ENCODE data around the gene MPRIP.

MPRIP gene

GRCh38 chr17:17091856-17092756 is 49.8 kb downstream of the MPRIP start:
- H3K4me1 ChIP-seq, result peaks cover 3% of the 10 kb centered on the region
- no peak overlapping the region for H3K27ac ChIP-seq
- no peaks in the 10 kb centered on the region for H3K27me3 ChIP-seq (ENCODE audit: control insufficient read depth, insufficient read depth, low read length)
- no peaks in the 10 kb centered on the region for H3K9me3 ChIP-seq (ENCODE audit: control insufficient read depth, low read length)
- H3K36me3 ChIP-seq (ENCODE audit: control insufficient read depth, insufficient read depth, low read length), result no peaks in the 10 kb centered on the region
- H3K9ac ChIP-seq, result no peak overlapping the region
- H3K79me2 ChIP-seq, result peaks cover 86% of the 10 kb centered on the region
- no peak for TF ChIP-seq CTCF (IDR thresholded peaks at IDR 0.05)
- no peak overlapping the region for H2AFZ ChIP-seq
- no peak overlapping the region for H3K4me3 ChIP-seq (ENCODE audit: low read depth, low read length)
- H3K4me2 ChIP-seq (ENCODE audit: low read length), result no peak overlapping the region

GRCh38 chr17:17093764-17094163 is 51.5 kb downstream of the MPRIP start:
- H3K27ac ChIP-seq, result no peak overlapping the region

GRCh38 chr17:17096438-17097178 is 54.4 kb downstream of the MPRIP start:
- H3K79me2 ChIP-seq, result peaks cover 83% of the 10 kb centered on the region
- H3K9me3 ChIP-seq (ENCODE audit: control insufficient read depth, low read length), result no peaks in the 10 kb centered on the region
- no peaks in the 10 kb centered on the region for H3K27me3 ChIP-seq (ENCODE audit: control insufficient read depth, insufficient read depth, low read length)
- TF ChIP-seq CTCF (IDR thresholded peaks at IDR 0.05), result no peak
- H3K9ac ChIP-seq, result no peak overlapping the region
- H3K4me1 ChIP-seq, result peaks cover 3% of the 10 kb centered on the region
- no peak overlapping the region for H2AFZ ChIP-seq
- no peak overlapping the region for H3K4me3 ChIP-seq (ENCODE audit: low read depth, low read length)
- no peaks in the 10 kb centered on the region for H3K36me3 ChIP-seq (ENCODE audit: control insufficient read depth, insufficient read depth, low read length)
- no peak overlapping the region for H3K4me2 ChIP-seq (ENCODE audit: low read length)
- no peak overlapping the region for H3K27ac ChIP-seq

More at GRCh38 chr17:17093764-17094163, 51.5 kb downstream of the MPRIP start:
- Histone ChIP-seq H3K9me3 (ENCODE audit: control insufficient read depth, low read length) (no peaks in the 10 kb centered on the region), H3K27me3 (ENCODE audit: control insufficient read depth, insufficient read depth, low read length) (no peaks in the 10 kb centered on the region), H2AFZ (no peak overlapping the region), H3K4me2 (ENCODE audit: low read length) (no peak overlapping the region), H3K9ac (no peak overlapping the region), H3K4me1 (no peaks in the 10 kb centered on the region), H3K79me2 (peaks cover 85% of the 10 kb centered on the region), H3K4me3 (ENCODE audit: low read depth, low read length) (no peak overlapping the region), H3K36me3 (ENCODE audit: control insufficient read depth, insufficient read depth, low read length) (no peaks in the 10 kb centered on the region)
- no peak for TF ChIP-seq CTCF (IDR thresholded peaks at IDR 0.05)

- Histone ChIP-seq H3K27ac (no peak overlapping the region), H3K79me2 (peaks cover 80% of the 10 kb centered on the region), H2AFZ (no peak overlapping the region), H3K9me3 (ENCODE audit: control insufficient read depth, low read length) (no peaks in the 10 kb centered on the region), H3K4me2 (ENCODE audit: low read length) (no peak overlapping the region), H3K36me3 (ENCODE audit: control insufficient read depth, insufficient read depth, low read length) (no peaks in the 10 kb centered on the region), H3K4me3 (ENCODE audit: low read depth, low read length) (no peak overlapping the region), H3K9ac (no peak overlapping the region), H3K27me3 (ENCODE audit: control insufficient read depth, insufficient read depth, low read length) (no peaks in the 10 kb centered on the region), H3K4me1 (peaks cover 7% of the 10 kb centered on the region)
- TF ChIP-seq CTCF (IDR thresholded peaks at IDR 0.05), result no peak
Observed at GRCh38 chr17:17097763-17098345, 55.6 kb downstream of the MPRIP start.
